Activated T-cell treated with anti-CD3 and anti-CD28 coated beads, Interleukin-2, amount 50 U/mL, for 72 hours (primary cell): ENCODE data around the gene MRM3. TPM values are rescaled to one million over a fixed set of nuclear protein-coding genes. Genes with fewer than 3 reads are reported as not detected.
"Not testable (repeated sequence)": the region's sequence is repeated elsewhere in the genome, so short reads cannot be mapped to it uniquely, and the experiment has no call there.

ENCODE experiments used
- ATAC-seq, 2 donors: fragments of 150-1000 bp; cut with Tn5 transposase; replicated peaks in 1 of 2; 2 replicates each; pipeline ENCODE4 v1.10.0; 2021; ENCODE audit warnings: moderate library complexity in 2 of 2, mild to moderate bottlenecking in 1 of 2
- DNase-seq, 2 donors: peaks; one replicate each; pipeline ENCODE4 v3.0.0; 2021 to 2022; ENCODE audit warnings: mixed read lengths in 1 of 2
- H3K27ac Mint-ChIP-seq: one replicate; pipeline ENCODE4 v1.8.0; 2022; ENCODE audit warnings: mild to moderate bottlenecking, moderate library complexity, mixed read lengths
- H3K27me3 Mint-ChIP-seq: one replicate; pipeline ENCODE4 v1.8.0; 2022; ENCODE audit warnings: low read depth, mixed read lengths
- H3K36me3 Mint-ChIP-seq, 2 donors: one replicate each; pipeline ENCODE4 v1.8.0; 2022; ENCODE audit warnings: mixed read lengths in 2 of 2, mild to moderate bottlenecking in 1 of 2; ENCODE audit not compliant: insufficient read depth in 2 of 2
- H3K4me1 Mint-ChIP-seq: one replicate; pipeline ENCODE4 v1.8.0; 2022; ENCODE audit warnings: low read depth, mixed read lengths
- H3K4me3 Mint-ChIP-seq, 2 donors: one replicate each; pipeline ENCODE4 v1.8.0; 2022; ENCODE audit warnings: mild to moderate bottlenecking in 2 of 2, mixed read lengths in 2 of 2, moderate library complexity in 2 of 2
- H3K9me3 Mint-ChIP-seq, 2 donors: one replicate each; pipeline ENCODE4 v1.8.0; 2022; ENCODE audit warnings: mixed read lengths in 2 of 2
- total RNA-seq, 2 donors: library from RNA; stranded (reverse); gene quantifications; one replicate each; pipeline ENCODE4 v1.2.3, GENCODE V29; 2022

The MRM3 gene
- total RNA-seq, 2 donors from 2014 or later = 23.6 to 26.7 TPM

DNA sequence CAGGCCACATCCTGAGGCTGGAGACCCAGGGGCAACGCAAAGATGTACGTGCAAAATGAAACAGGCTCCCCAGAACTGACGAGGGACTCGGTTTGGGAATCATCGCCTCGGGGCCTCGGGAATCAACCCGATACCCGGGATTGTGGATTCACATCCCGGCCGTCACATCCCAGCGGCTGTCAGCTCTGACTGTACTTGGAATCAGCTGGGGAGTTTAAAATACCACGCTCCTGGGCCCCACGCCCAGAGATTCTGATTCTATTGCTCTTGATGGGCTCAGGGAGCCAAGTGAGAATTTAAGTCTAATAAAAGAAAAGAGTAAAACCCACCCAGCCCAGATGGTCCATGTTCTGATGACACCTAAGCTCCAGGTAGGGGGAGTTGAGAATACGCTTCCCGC is 42.2 kb downstream of the MRM3 start:
- Mint-ChIP-seq H3K27ac (no peak overlapping the region), H3K9me3 (no peaks in the 10 kb centered on the region), H3K4me1 (no peaks in the 10 kb centered on the region), H3K4me3 (no peak overlapping the region), H3K27me3 (no peaks in the 10 kb centered on the region), H3K36me3 (no peaks in the 10 kb centered on the region)
- no peak for DNase-seq
- no peak for ATAC-seq

DNA sequence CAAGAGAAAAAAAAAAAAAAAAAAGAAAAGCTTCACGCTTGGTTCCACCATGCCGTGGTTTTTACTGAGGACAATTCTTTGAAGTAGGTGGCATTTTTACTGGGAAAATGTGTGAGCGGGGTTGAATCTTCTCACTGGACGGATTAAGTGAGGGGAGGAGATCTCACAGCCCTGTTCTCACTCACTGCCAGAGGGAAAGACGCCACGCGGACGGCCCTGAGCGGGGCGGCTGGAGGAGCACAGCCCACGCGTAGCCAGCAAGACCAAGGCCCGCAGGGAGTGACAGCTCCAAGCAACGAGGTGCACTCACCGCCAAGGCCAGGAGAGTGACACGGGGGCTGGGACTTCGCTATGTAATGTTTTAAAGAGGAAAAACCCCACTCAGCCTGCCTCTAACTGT is 43.1 kb downstream of the MRM3 start:
- no peak for ATAC-seq
- H3K27me3 Mint-ChIP-seq = peaks cover 8% of the 10 kb centered on the region

DNA sequence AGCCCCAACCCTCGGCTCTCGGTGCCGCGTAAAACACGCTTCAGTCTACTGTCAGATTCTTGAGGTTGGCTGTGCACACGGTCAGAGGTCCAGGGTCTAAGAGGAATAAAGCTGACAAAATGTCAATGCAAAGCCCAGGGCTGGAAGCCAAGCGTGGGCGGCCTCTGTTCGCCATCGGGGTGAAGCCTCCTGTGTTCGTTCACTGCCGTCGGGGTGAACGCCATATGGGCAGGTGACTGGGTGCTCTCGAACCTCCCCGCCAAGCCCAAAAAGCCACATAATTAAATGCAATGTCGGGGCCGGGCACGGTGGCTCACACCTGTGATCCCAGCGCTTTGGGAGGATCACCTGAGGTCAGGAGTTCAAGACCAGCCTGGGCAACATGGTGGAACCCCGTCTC is 44.6 kb downstream of the MRM3 start:
- H3K4me3 Mint-ChIP-seq = no peak overlapping the region
- peaks cover 0 to 2% of the 10 kb centered on the region in 2 donors for H3K36me3 Mint-ChIP-seq
- H3K4me1 Mint-ChIP-seq = no peaks in the 10 kb centered on the region
- DNase-seq = no peak
- peaks cover 0 to 2% of the 10 kb centered on the region in 2 donors for H3K9me3 Mint-ChIP-seq
- no peak for ATAC-seq
- H3K27me3 Mint-ChIP-seq = peaks cover 9% of the 10 kb centered on the region
- H3K27ac Mint-ChIP-seq = no peak overlapping the region

More for the DNA sequence above, 43.1 kb downstream of the MRM3 start:
- H3K27ac Mint-ChIP-seq = no peak overlapping the region
- no peak overlapping the region for H3K4me3 Mint-ChIP-seq
- peaks cover 0 to 2% of the 10 kb centered on the region in 2 donors for H3K36me3 Mint-ChIP-seq
- H3K9me3 Mint-ChIP-seq = peaks cover 0 to 2% of the 10 kb centered on the region in 2 donors
- no peaks in the 10 kb centered on the region for H3K4me1 Mint-ChIP-seq
- no peak for DNase-seq

DNA sequence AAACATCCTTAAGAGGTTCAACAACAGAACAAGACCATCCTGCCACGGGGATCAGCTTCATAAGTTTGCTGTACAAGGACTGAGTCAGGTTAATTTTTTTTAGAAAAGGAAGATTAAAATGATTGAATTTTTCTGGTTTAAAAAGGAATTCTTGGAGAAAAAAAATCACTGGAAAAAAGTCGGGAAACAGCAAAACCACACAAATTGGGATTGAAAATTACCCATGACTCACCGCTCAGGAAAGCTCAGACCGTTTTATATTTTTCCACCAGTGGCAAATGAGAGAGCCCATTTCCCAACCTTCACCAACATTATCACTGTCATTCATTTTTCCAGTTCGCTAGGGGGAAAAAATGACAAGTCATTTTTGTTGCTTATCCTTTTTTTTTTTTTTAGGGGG is 46.6 kb downstream of the MRM3 start:
- peaks cover 0 to 2% of the 10 kb centered on the region in 2 donors for H3K9me3 Mint-ChIP-seq

DNA sequence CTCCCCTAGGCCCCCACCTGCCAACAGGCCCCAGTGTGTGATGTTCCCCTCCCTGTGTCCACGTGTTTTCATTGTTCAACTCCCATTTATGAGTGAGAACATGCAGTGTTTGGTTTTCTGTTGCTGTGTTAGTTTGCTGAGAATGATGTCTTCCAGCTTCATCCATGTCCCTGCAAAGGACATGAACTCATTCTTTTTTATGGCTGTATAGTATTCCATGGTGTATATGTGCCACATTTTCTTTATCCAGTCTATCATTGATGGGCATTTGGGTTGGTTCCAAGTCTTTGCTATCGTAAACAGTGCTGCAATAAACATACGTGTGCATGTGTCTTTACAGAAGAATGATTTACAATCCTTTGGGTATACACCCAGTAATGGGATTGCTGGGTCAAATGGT is 47.5 kb downstream of the MRM3 start:
- ATAC-seq, H3K27ac Mint-ChIP-seq, H3K4me3 Mint-ChIP-seq, H3K27me3 Mint-ChIP-seq, H3K4me1 Mint-ChIP-seq, H3K9me3 Mint-ChIP-seq, H3K36me3 Mint-ChIP-seq, DNase-seq: not testable (repeated sequence)

More for the DNA sequence above, 46.6 kb downstream of the MRM3 start:
- ATAC-seq (no peak), DNase-seq (no peak)
- H3K4me1 Mint-ChIP-seq = no peaks in the 10 kb centered on the region
- H3K27me3 Mint-ChIP-seq = peaks cover 9% of the 10 kb centered on the region
- no peak overlapping the region for H3K4me3 Mint-ChIP-seq
- peaks cover 0 to 2% of the 10 kb centered on the region in 2 donors for H3K36me3 Mint-ChIP-seq
- H3K27ac Mint-ChIP-seq = no peak overlapping the region

DNA sequence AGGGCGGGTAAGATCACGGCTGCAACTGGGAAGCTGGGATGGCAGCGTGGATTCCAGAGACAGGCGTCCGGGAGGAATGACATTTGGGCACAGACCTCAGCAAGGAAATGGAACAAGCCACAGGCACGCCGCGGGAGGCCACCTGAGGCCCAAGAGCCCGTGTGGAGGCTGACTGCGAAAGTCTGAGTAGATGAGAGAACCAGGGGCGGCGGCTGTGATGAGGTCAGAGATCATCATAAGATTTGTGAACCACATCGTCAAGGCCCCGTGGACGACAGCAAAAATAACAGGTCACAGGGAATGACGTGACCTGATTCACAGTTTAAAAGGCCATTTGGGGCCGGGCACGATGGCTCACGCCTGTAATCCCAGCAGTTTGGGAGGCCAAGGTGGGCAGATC is 48.2 kb downstream of the MRM3 start:
- Mint-ChIP-seq H3K27me3 (peaks cover 9% of the 10 kb centered on the region), H3K4me1 (no peaks in the 10 kb centered on the region), H3K36me3 (peaks cover 0 to 2% of the 10 kb centered on the region in 2 donors), H3K27ac (no peak overlapping the region), H3K4me3 (no peak overlapping the region), H3K9me3 (peaks cover 0 to 2% of the 10 kb centered on the region in 2 donors)
- no peak for ATAC-seq
- DNase-seq = no peak

DNA sequence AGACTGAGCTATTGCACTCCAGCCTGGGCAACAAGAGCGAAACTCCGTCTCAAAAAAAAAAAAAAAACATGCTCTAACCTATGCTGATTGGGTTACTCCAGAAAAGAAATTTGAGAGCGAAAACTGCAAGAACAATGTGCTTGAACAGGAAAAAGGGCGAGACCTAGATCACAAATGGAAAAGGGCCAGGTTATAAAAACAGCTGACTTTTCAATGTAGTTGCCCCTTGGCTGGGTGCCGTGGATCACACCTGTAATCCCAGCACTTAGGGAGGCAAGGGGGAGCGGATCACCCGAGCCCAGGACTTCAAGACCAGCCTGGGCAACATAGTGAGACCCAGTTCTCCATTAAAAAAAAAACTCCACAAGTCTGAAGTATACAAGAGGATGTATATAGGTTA is 48.8 kb downstream of the MRM3 start:
- no peak overlapping the region for H3K27ac Mint-ChIP-seq
- no peak overlapping the region for H3K4me3 Mint-ChIP-seq
- H3K27me3 Mint-ChIP-seq = peaks cover 9% of the 10 kb centered on the region
- DNase-seq = no peak
- ATAC-seq = no peak
- peaks cover 0 to 2% of the 10 kb centered on the region in 2 donors for H3K36me3 Mint-ChIP-seq
- peaks cover 0 to 2% of the 10 kb centered on the region in 2 donors for H3K9me3 Mint-ChIP-seq
- H3K4me1 Mint-ChIP-seq = no peaks in the 10 kb centered on the region

DNA sequence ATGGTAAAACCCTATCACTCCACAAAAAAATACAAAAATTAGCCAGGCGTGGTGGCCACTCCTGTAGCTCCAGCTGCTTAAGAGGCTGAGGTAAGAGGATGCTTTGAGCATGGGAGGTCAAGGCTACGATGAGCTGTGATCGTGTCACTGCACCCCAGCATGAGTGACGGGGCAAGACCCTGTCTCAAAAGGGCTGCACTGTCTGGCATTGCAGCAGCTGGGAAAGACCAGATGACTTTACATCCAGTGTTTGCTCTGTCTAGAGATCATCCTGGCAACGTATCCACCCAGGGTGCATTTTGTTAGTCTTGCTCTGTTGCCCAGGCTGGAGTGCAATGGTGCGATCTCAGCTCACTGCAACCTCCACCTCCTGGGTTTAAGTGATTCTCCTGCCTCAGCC is 52.0 kb downstream of the MRM3 start:
- no peak for DNase-seq
- peaks cover 9% of the 10 kb centered on the region for H3K27me3 Mint-ChIP-seq
- peaks cover 0 to 2% of the 10 kb centered on the region in 2 donors for H3K9me3 Mint-ChIP-seq
- no peak for ATAC-seq
- H3K36me3 Mint-ChIP-seq = peaks cover 0 to 2% of the 10 kb centered on the region in 2 donors
- H3K4me1 Mint-ChIP-seq = no peaks in the 10 kb centered on the region
- no peak overlapping the region for H3K27ac Mint-ChIP-seq
- no peak overlapping the region for H3K4me3 Mint-ChIP-seq

DNA sequence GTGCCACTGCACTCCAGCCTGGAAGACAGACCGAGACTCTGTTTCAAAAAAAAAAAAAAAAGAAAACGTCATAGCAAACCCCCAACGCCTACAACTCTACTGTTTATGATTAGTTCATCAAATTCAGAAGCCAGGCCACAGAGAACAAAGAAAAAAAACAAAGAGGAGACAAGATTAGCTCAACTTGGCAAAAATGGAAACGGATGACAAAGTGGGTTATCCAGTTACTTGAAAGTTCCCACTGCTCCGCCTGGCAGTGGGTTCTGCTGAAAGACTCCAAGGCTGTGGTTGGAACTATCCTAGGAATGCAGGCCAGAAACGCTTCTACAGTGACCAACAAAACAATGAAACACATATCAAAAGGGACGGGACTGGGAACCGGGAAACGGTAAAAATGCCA is 53.1 kb downstream of the MRM3 start:
- ATAC-seq = no peak
- no peak overlapping the region for H3K4me3 Mint-ChIP-seq
- no peaks in the 10 kb centered on the region for H3K36me3 Mint-ChIP-seq
- no peaks in the 10 kb centered on the region for H3K9me3 Mint-ChIP-seq
- no peak for DNase-seq
- H3K27me3 Mint-ChIP-seq = peaks cover under 1% of the 10 kb centered on the region
- H3K27ac Mint-ChIP-seq = no peak overlapping the region
- H3K4me1 Mint-ChIP-seq = no peaks in the 10 kb centered on the region

DNA sequence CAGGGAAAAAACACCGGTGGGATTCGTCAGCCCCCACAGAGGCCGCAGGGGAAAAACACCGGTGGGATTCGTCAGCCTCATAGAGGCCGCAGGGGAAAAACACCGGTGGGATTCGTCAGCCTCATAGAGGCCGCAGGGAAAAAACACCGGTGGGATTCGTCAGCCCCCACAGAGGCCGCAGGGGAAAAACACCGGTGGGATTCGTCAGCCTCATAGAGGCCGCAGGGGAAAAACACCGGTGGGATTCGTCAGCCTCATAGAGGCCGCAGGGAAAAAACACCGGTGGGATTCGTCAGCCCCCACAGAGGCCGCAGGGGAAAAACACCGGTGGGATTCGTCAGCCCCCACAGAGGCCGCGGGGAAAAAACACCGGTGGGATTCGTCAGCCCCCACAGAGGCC is 53.6 kb downstream of the MRM3 start:
- H3K4me1 Mint-ChIP-seq, H3K27ac Mint-ChIP-seq, H3K9me3 Mint-ChIP-seq, DNase-seq, ATAC-seq, H3K4me3 Mint-ChIP-seq, H3K36me3 Mint-ChIP-seq, H3K27me3 Mint-ChIP-seq: not testable (repeated sequence)

DNA sequence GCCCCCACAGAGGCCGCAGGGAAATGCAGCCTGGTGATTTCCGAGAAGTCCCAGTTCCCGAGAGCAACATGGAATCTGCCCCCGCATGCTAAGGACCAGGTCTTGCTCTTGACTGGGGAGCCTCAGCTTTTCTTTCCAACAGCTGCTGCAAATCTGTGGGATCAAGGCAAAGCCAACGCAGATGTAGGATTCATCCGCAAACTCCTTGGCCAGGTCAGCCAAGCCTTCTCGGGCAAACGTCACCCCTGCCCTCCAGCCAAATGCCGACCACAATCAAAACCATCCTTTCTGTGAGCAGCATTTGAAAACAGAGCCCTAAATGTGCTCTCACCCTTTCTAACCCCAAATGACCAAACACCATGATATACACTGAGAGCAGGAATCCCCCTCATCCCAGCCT is 54.0 kb downstream of the MRM3 start:
- no peak for DNase-seq
- H3K27me3 Mint-ChIP-seq = no peaks in the 10 kb centered on the region
- no peak overlapping the region for H3K4me3 Mint-ChIP-seq
- no peaks in the 10 kb centered on the region for H3K4me1 Mint-ChIP-seq
- H3K27ac Mint-ChIP-seq = no peak overlapping the region
- ATAC-seq = no peak
- H3K9me3 Mint-ChIP-seq = no peaks in the 10 kb centered on the region
- H3K36me3 Mint-ChIP-seq = no peaks in the 10 kb centered on the region

DNA sequence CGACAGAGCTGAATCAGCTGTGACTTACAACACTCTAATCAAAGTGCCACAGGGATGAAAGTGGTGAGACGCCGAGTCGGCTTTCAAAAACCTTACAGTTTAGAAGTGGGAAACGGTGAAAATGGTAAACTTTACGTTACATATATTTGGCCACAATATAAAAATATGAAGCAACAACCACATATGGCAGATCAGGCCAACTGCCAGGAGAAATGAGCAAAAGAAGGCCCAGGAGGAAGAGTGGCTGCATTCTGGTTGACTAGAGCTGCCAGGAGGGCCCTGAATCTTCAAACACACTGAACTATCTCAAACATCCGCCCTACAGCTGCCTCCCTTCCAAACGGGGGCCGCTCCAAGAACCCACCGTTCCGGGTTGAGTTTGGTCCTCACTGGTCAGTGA is 56.3 kb downstream of the MRM3 start:
- H3K4me1 Mint-ChIP-seq = no peaks in the 10 kb centered on the region
- peaks cover 5% of the 10 kb centered on the region for H3K27me3 Mint-ChIP-seq
- no peak overlapping the region for H3K4me3 Mint-ChIP-seq
- H3K9me3 Mint-ChIP-seq = no peaks in the 10 kb centered on the region
- ATAC-seq = no peak
- no peaks in the 10 kb centered on the region for H3K36me3 Mint-ChIP-seq
- DNase-seq = no peak
- H3K27ac Mint-ChIP-seq = no peak overlapping the region

DNA sequence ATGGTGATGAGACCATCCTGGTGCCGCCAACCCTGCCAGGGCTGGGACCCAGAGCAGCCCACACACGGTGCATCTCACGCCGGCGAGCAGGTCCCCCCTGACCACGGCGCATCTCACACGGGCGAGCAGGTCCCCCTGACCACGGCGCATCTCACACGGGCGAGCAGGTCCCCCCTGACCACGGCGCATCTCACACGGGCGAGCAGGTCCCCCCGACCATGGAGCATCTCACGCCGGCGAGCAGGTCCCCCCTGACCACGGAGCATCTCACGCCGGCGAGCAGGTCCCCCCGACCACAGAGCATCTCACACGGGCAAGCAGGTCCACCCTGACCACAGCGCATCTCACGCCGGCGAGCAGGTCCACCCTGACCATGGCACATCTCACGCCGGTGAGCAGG is 59.2 kb downstream of the MRM3 start:
- Mint-ChIP-seq H3K4me1 (no peaks in the 10 kb centered on the region), H3K9me3 (no peaks in the 10 kb centered on the region), H3K27me3 (peaks cover 25% of the 10 kb centered on the region), H3K36me3 (no peaks in the 10 kb centered on the region), H3K4me3 (no peak overlapping the region), H3K27ac (no peak overlapping the region)
- ATAC-seq (no peak), DNase-seq (no peak)
